ENCODE results near the gene GALNT14. TPM values are rescaled to one million over a fixed set of nuclear protein-coding genes. Genes with fewer than 3 reads are reported as not detected.

The GALNT14 gene
- total and polyA plus RNA-seq, 9 of the 15 experiments (the other 6 are each of a cell fraction or from before 2014, with no cell fraction given), result 0.11 TPM; not detected in 8

- in situ Hi-C loops (cut with MboI), result no loop called here
- DNase-seq (ENCODE audit: extremely low read depth in 1 of 4, low spot score in 3 of 4) (no peak), ATAC-seq (no peak), FAIRE-seq (no peak)
- Histone ChIP-seq H3K36me3 (ENCODE audit: control insufficient read depth, insufficient read depth, low read length) (no peaks in the 10 kb centered on the region), H3K27ac (ENCODE audit: extremely low read depth, low read depth, low read length) (no peak overlapping the region), H3K79me2 (ENCODE audit: control insufficient read depth, insufficient read depth, low read length) (no peaks in the 10 kb centered on the region), H4K20me1 (replicated peaks; ENCODE audit: control insufficient read depth, insufficient read depth, low read length) (no peaks in the 10 kb centered on the region), H3K4me1 (replicated peaks in 1 of 2; ENCODE audit: control insufficient read depth in 2 of 2, insufficient read depth in 2 of 2, low read length in 2 of 2) (no peaks in the 10 kb centered on the region), H3K27me3 (ENCODE audit: control insufficient read depth in 2 of 2, insufficient read depth in 2 of 2, low read length in 2 of 2) (peaks cover 5 to 10% of the 10 kb centered on the region in 2 experiments; a peak in 4 of 5 replicates), H3K9ac (ENCODE audit: insufficient read depth in 1 of 2, low read depth in 2 of 2, low read length in 2 of 2) (no peak overlapping the region), H3K9me1 (ENCODE audit: control insufficient read depth, insufficient read depth, low read length) (no peaks in the 10 kb centered on the region), H3K4me2 (ENCODE audit: insufficient read depth, low read length) (no peak overlapping the region), H2AFZ (ENCODE audit: low read depth, low read length) (no peak overlapping the region), H3K4me3 (no peak overlapping the region), H3K9me3 (replicated peaks; ENCODE audit: control insufficient read depth, insufficient read depth, low read depth, low read length) (no peaks in the 10 kb centered on the region)
- WGBS (ENCODE audit: insufficient coverage, low coverage, missing lambda C conversion rate), result 2% methylated on average over 9 of the region's 9 CpGs
- intact Hi-C loops (cut with micrococcal nuclease), result no loop called here
- POLR2A ChIA-PET, result no interaction called here
- no TSS peak for BruUV-seq (replicated peaks)
- CTCF ChIA-PET (ENCODE audit: low intra/inter-chr PET ratio), result no interaction called here
- TF ChIP-seq MTF1 (CRISPR knock-in tag; IDR thresholded peaks at IDR 0.05; ENCODE audit: borderline replicate concordance) (no peak), ZNF589 (CRISPR knock-in tag; IDR thresholded peaks at IDR 0.05; ENCODE audit: low read depth) (no peak), CBFB (CRISPR knock-in tag; IDR thresholded peaks at IDR 0.05) (no peak), ZNF224 (CRISPR knock-in tag; IDR thresholded peaks at IDR 0.05) (no peak), ZFP1 (CRISPR knock-in tag; IDR thresholded peaks at IDR 0.05) (no peak), EWSR1 (IDR thresholded peaks at IDR 0.05; ENCODE audit: borderline replicate concordance, low read depth, partially characterized antibody) (no peak), NFATC3 (IDR thresholded peaks at IDR 0.05) (no peak), ZNF143 (CRISPR knock-in tag; IDR thresholded peaks at IDR 0.05) (no peak), ZZZ3 (IDR thresholded peaks at IDR 0.05) (no peak), HDAC8 (tag; IDR thresholded peaks at IDR 0.05) (no peak), ZNF512 (tag; IDR thresholded peaks at IDR 0.05) (no peak), TFE3 (CRISPR knock-in tag; IDR thresholded peaks at IDR 0.05) (no peak), MBD2 (IDR thresholded peaks at IDR 0.05; ENCODE audit: borderline replicate concordance, low read depth) (no peak), RHOXF2B (CRISPR knock-in tag; conservative IDR thresholded peaks at IDR 0.05) (no peak), GATAD2A (IDR thresholded peaks at IDR 0.05) (no peak), GTF3C2 (IDR thresholded peaks at IDR 0.05; ENCODE audit: borderline replicate concordance, extremely low read depth, insufficient read length) (no peak), ATF4 (CRISPR knock-in tag; IDR thresholded peaks at IDR 0.05) (no peak)
Observed at GRCh38 chr2:31122133-31122532, 16.1 kb downstream of the GALNT14 start.
